Stimulated activated CD4-positive, alpha-beta T cell treated with anti-CD3 and anti-CD28 coated beads, Interleukin-2, amount 100 ng/mL, for 4 hours (primary cell): ENCODE measurements around the gene SHISA9.

Experiments
- DNase-seq: peaks from one replicate; pipeline ENCODE4 v3.0.0-alpha.2; 2020; ENCODE audit warnings: low read depth

The SHISA9 gene

DNA sequence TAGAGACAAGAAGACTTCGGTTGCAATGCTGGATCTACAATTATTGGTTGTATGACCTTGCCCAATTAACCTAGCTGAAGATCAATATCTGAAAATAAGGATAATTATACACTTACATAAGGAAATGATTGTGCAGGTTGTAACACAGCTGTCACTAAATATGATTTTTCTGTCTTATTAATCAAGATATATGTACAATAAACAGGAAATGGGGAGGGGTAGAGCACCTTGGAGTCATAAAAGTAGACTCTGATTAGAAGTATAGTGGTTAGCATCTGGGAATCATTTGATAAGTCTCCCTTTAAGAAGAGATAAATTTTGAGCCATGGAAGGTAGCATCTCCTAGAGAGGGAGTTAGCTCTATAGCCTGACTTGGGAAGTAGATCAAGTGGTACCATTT lies 369.2 kb downstream of the SHISA9 start:
- DNase-seq = no peak

DNA sequence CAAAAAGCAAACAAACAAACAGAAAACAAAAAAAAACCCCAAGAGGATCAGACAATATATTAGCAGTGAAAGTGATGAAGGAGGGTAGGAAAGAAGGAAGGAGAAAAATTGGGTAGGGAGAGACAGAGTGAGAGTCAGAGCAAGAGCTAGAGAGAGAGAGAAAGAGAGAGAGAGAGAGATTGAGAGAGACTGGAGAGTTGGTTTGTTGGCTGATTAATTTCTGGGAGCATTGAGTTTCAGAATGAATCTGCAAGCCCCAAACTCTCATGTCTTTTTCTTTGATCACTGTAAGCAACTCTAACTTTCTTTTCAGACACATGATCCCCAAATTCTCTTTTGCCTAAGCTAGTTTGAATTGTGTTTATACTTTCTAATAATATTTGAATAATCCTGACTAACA lies 388.1 kb downstream of the SHISA9 start:
- DNase-seq = no peak
